BLaER1 treated with 17β-estradiol and CSF1 and Interleukin-3, amounts not matched to agents 10 nM and 100 nM (cell line): ENCODE data around the gene MSRB1.
"Not testable (repeated sequence)": the region's sequence is repeated elsewhere in the genome, so short reads cannot be mapped to it uniquely, and the experiment has no call there.

ENCODE experiments used
- H3K27ac ChIP-seq, 11 experiments: shearing (Covaris generic); formaldehyde crosslinking; 2 replicates each; pipeline ENCODE4 v1.8.1; 2022
- H3K27me3 ChIP-seq, 11 experiments: shearing (Covaris generic); formaldehyde crosslinking; 2 replicates each; pipeline ENCODE4 v1.8.1; 2022
- H3K36me3 ChIP-seq, 11 experiments: shearing (Covaris generic); formaldehyde crosslinking; 2 replicates each; pipeline ENCODE4 v1.8.1; 2022
- H3K4me1 ChIP-seq, 10 experiments: shearing (Covaris generic); formaldehyde crosslinking; 2 replicates each; pipeline ENCODE4 v1.8.1; 2022
- H3K4me2 ChIP-seq, 11 experiments: shearing (Covaris generic); formaldehyde crosslinking; 2 replicates each; pipeline ENCODE4 v1.8.1; 2022
- H3K4me3 ChIP-seq, 10 experiments: shearing (Covaris generic); formaldehyde crosslinking; 2 replicates each; pipeline ENCODE4 v1.8.1; 2022
- H3K9ac ChIP-seq, 11 experiments: shearing (Covaris generic); formaldehyde crosslinking; 2 replicates each; pipeline ENCODE4 v1.8.1; 2022
- H3K9me3 ChIP-seq, 11 experiments: shearing (Covaris generic); formaldehyde crosslinking; replicated peaks in 1 of 11; 2 replicates each; pipeline ENCODE4 v1.8.1; 2022
- H4K20me1 ChIP-seq, 11 experiments: shearing (Covaris generic); formaldehyde crosslinking; 2 replicates each; pipeline ENCODE4 v1.8.1; 2022
- Cebpa-rat ChIP-seq, 11 experiments: shearing (Covaris generic); IDR thresholded peaks; 2 replicates each; pipeline ENCODE4 v1.8.1; 2022

MSRB1 gene

GRCh38 chr16:1946495-1947368 lies 3.7 kb upstream of the MSRB1 start:
- H3K4me1 ChIP-seq, result peaks cover 17 to 29% (median 20%) of the 10 kb centered on the region in 10 experiments
- no peak overlapping the region for H3K4me3 ChIP-seq
- TF ChIP-seq Cebpa-rat (IDR thresholded peaks at IDR 0.05), result no peak
- H3K9me3 ChIP-seq, result no peaks in the 10 kb centered on the region
- no peak overlapping the region for H3K27ac ChIP-seq
- no peak overlapping the region for H3K9ac ChIP-seq
- H3K27me3 ChIP-seq, result peaks cover 0 to 6% (median 0%) of the 10 kb centered on the region in 11 experiments; a peak in 3 of 22 replicates
- H3K36me3 ChIP-seq, result no peaks in the 10 kb centered on the region
- peaks cover 0 to 10% (median 7%) of the 10 kb centered on the region in 11 experiments; a peak in 14 of 22 replicates for H4K20me1 ChIP-seq
- H3K4me2 ChIP-seq, result no peak overlapping the region

DNA sequence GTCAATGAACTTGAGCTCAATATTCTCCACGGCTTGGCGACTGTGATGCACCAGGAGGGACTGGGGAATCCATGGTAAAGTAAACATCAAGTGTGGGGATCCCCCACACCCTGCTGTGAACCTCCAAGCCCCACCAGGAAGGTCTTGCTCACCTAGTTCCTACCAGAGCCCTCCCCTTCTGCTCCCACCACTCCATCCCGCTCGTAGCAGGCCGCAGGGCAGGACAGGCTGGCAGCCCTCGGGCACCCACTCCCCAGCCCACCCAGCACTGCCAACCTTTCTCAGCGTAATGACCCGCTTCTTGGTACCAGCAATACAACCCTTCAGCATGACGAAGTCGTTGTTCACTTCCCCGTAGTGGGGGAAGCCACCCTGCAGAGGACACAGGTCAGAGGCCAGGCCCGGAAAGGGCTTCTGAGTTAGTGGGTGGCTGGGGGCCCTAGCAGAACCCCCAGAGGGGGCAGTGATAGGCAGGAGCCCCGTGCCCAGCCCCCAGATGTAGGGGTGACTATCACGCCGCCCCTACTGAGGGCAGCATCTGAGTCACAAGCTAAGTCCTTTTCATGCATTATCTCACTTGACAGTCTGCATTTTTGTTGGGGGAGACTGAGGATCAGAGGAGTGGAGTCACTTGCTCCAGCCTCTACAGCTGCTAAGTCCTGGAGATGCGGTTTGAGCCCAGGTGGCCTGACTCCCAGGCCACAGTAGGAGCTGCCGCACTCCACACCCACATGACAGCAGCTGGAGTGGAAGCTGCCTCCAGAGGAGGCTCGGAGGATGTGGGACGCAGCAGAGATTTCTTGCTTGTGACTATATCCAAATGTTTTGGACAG lies 2.8 kb upstream of the MSRB1 start:
- no peak overlapping the region for H3K4me3 ChIP-seq
- H3K9me3 ChIP-seq, result no peaks in the 10 kb centered on the region
- H3K27me3 ChIP-seq, result peaks cover 0 to 6% (median 0%) of the 10 kb centered on the region in 11 experiments; a peak in 3 of 22 replicates
- H4K20me1 ChIP-seq, result peaks cover 0 to 19% (median 16%) of the 10 kb centered on the region in 11 experiments; a peak in 15 of 22 replicates
- no peak for TF ChIP-seq Cebpa-rat (IDR thresholded peaks at IDR 0.05)
- H3K27ac ChIP-seq, result no peak overlapping the region
- peaks cover 0 to 2% (median 0%) of the 10 kb centered on the region in 11 experiments; a peak in 3 of 22 replicates for H3K36me3 ChIP-seq
- H3K4me2 ChIP-seq, result no peak overlapping the region
- no peak overlapping the region for H3K9ac ChIP-seq
- H3K4me1 ChIP-seq, result peaks cover 26 to 38% (median 30%) of the 10 kb centered on the region in 10 experiments

GRCh38 chr16:1944612-1945199 lies 1.7 kb upstream of the MSRB1 start:
- H3K4me1 ChIP-seq, result peaks cover 37 to 49% (median 41%) of the 10 kb centered on the region in 10 experiments
- peaks cover 0 to 6% (median 0%) of the 10 kb centered on the region in 11 experiments; a peak in 3 of 22 replicates for H3K27me3 ChIP-seq
- H3K9me3 ChIP-seq, result no peaks in the 10 kb centered on the region
- H3K4me2 ChIP-seq, result peak overlapping the region in 3 of 11 experiments; percentile 67 to 99 (median 79); a peak in 2 of 22 replicates
- H4K20me1 ChIP-seq, result peaks cover 0 to 29% (median 25%) of the 10 kb centered on the region in 11 experiments; a peak in 16 of 22 replicates
- no peak overlapping the region for H3K27ac ChIP-seq
- no peak for TF ChIP-seq Cebpa-rat (IDR thresholded peaks at IDR 0.05)
- no peak overlapping the region for H3K9ac ChIP-seq
- H3K36me3 ChIP-seq, result peaks cover 0 to 12% (median under 1%) of the 10 kb centered on the region in 11 experiments; a peak in 6 of 22 replicates
- H3K4me3 ChIP-seq, result no peak overlapping the region

- Histone ChIP-seq H3K4me1 (peaks cover 38 to 66% (median 50%) of the 10 kb centered on the region in 10 experiments), H3K27me3 (peaks cover 0 to 6% (median 0%) of the 10 kb centered on the region in 11 experiments; a peak in 3 of 22 replicates), H3K36me3 (peaks cover 17 to 36% (median 25%) of the 10 kb centered on the region in 11 experiments), H3K4me3 (peak overlapping the region; percentile 75 to 95 (median 86)), H3K9me3 (no peaks in the 10 kb centered on the region), H3K4me2 (peak overlapping the region; percentile 96 to 100 (median 100)), H3K27ac (peak overlapping the region; percentile 52 to 80 (median 71); a peak in 21 of 22 replicates), H3K9ac (peak overlapping the region; percentile 75 to 88 (median 83)), H4K20me1 (peaks cover 0 to 46% (median 27%) of the 10 kb centered on the region in 11 experiments; a peak in 16 of 22 replicates)
- no peak for TF ChIP-seq Cebpa-rat (IDR thresholded peaks at IDR 0.05)
Observed at GRCh38 chr16:1942047-1942809, 771 bp downstream of the MSRB1 start.

DNA sequence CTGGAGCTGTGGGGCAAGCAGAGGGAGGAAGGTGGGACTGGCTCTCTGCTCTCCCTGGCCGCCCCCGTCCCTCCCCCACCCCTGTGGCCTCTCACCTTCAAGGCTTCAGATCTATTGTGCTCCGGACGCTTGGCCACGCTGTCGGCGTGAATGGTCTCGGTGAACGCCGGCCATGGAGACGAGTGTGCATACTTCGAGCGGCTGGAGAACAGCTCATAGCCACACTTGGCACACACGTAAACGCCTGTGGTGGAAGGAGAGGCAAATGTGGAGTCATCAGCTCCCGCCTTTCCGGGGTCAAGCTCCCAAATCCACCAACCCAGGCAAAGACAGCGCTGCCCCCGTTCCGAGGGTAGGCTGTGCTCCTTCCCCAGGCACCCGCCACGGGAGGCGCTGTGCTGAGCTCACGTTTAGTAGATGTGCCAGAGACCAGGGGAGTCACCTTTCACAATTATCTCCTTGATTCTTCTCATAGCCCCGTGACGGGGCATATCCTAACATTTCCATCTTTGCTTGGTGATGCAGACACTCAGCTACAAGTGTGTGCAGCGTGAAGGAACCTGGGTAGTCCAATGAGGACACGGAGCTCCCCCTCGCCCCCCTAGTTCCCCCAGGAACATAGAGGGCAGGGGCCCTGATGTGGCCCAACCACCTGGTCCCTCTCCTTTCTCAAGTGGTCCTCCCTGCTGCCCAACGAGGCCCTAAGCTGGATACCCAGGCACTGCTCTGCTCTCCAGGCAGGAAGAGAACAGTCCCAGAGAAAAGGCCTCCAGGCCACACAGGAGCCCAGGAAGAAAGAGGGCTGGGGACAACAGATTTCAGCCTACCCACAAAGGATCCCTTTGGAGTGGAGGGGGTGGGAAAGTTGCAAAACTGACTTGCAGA lies 1.6 kb downstream of the MSRB1 start:
- Histone ChIP-seq H3K9me3 (no peaks in the 10 kb centered on the region), H3K36me3 (peaks cover 17 to 45% (median 31%) of the 10 kb centered on the region in 11 experiments), H3K4me1 (peaks cover 38 to 66% (median 50%) of the 10 kb centered on the region in 10 experiments), H3K4me3 (peak overlapping the region in 9 of 10 experiments; percentile 75 to 95 (median 87); a peak in 17 of 20 replicates), H3K27ac (peak overlapping the region in 9 of 11 experiments; percentile 13 to 80 (median 70); a peak in 16 of 22 replicates), H4K20me1 (peaks cover 0 to 46% (median 27%) of the 10 kb centered on the region in 11 experiments; a peak in 16 of 22 replicates), H3K27me3 (peaks cover 0 to 6% (median 0%) of the 10 kb centered on the region in 11 experiments; a peak in 3 of 22 replicates), H3K9ac (peak overlapping the region; percentile 75 to 88 (median 83)), H3K4me2 (peak overlapping the region; percentile 96 to 100 (median 100))
- no peak for TF ChIP-seq Cebpa-rat (IDR thresholded peaks at IDR 0.05)

- Histone ChIP-seq H3K9ac (peak overlapping the region; percentile 3 to 88 (median 32); a peak in 15 of 22 replicates), H3K4me1 (peaks cover 38 to 66% (median 50%) of the 10 kb centered on the region in 10 experiments), H3K4me2 (peak overlapping the region; percentile 96 to 100 (median 100)), H3K4me3 (0 out of 20 replicates have a peak overlapping the region, but pooled peaks of 1 of the 10 experiments have one; percentile 1), H3K36me3 (peaks cover 17 to 45% (median 31%) of the 10 kb centered on the region in 11 experiments), H4K20me1 (peaks cover 0 to 46% (median 27%) of the 10 kb centered on the region in 11 experiments; a peak in 16 of 22 replicates), H3K9me3 (no peaks in the 10 kb centered on the region), H3K27me3 (peaks cover 0 to 6% (median 0%) of the 10 kb centered on the region in 11 experiments; a peak in 3 of 22 replicates), H3K27ac (peak overlapping the region in 3 of 11 experiments; percentile 51 to 78 (median 70); a peak in 6 of 22 replicates)
- no peak for TF ChIP-seq Cebpa-rat (IDR thresholded peaks at IDR 0.05)
Observed at GRCh38 chr16:1940273-1941161, 2.5 kb downstream of the MSRB1 start.

DNA sequence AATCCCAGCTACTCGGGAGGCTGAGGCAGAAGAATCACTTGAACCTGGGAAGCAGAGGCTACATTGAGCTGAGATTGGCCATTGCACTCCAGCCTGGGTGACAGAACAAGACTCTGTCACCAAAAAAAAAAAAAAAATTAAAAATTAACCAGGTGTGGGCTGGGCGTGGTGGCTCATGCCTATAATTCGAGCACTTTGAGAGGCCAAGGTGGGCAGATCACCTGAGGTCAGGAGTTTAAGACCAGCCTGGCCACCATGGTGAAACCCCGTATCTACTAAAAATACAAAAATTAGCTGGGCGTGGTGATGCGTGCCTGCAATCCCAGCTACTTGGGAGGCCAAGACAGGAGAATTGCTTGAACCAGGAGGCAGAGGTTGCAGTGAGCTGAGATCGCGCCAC lies 3.2 kb downstream of the MSRB1 start:
- not testable (repeated sequence) for H3K4me3 ChIP-seq

More for the DNA sequence above, 3.2 kb downstream of the MSRB1 start:
- H3K27ac ChIP-seq, result peak overlapping the region in 1 of 11 experiments; percentile 78; a peak in 2 of 22 replicates
- H3K4me1 ChIP-seq, result peaks cover 38 to 65% (median 50%) of the 10 kb centered on the region in 10 experiments
- H3K36me3 ChIP-seq, result peaks cover 17 to 45% (median 31%) of the 10 kb centered on the region in 11 experiments
- peaks cover 0 to 46% (median 27%) of the 10 kb centered on the region in 11 experiments; a peak in 16 of 22 replicates for H4K20me1 ChIP-seq
- peak overlapping the region; percentile 96 to 100 (median 100); a peak in 21 of 22 replicates for H3K4me2 ChIP-seq
- not testable (repeated sequence) for H3K27me3 ChIP-seq, H3K9me3 ChIP-seq
- peak overlapping the region in 7 of 11 experiments; percentile 16 to 88 (median 46); a peak in 11 of 22 replicates for H3K9ac ChIP-seq
